Transverse colon (tissue), 4 donors: ENCODE data around the gene LRRN1. TPM values are rescaled to one million over a fixed set of nuclear protein-coding genes. Genes with fewer than 3 reads are reported as not detected.

Experiments
- DNase-seq: peaks from one replicate; pipeline ENCODE4 v3.0.0-alpha.2; 2019
- H3K27ac ChIP-seq, 4 donors: fragments of 200-600 bp; sonication (generic); 2 replicates each; pipeline ENCODE4 v1.5.1; 2016 to 2018; ENCODE audit warnings: inconsistent platforms in 4 of 4
- H3K27me3 ChIP-seq: fragments of 200-600 bp; sonication (generic); 2 replicates; pipeline ENCODE4 v1.5.1; 2017; ENCODE audit warnings: inconsistent platforms
- H3K36me3 ChIP-seq, 4 donors: fragments of 200-600 bp; sonication (generic); 2 replicates each; pipeline ENCODE4 v1.5.1; 2017 to 2019; ENCODE audit warnings: inconsistent platforms in 4 of 4
- H3K4me1 ChIP-seq, 4 donors: fragments of 200-600 bp; sonication (generic); 2 replicates each; pipeline ENCODE4 v1.5.1; 2017 to 2020; ENCODE audit warnings: inconsistent platforms in 4 of 4
- H3K4me3 ChIP-seq, 4 donors: fragments of 200-600 bp; sonication (generic); 1 replicate in 1 of 4; 2 replicates in 3 of 4; pipeline versions ENCODE4 v1.5.1 to v1.6.1; 2017 to 2019; ENCODE audit warnings: inconsistent platforms in 4 of 4
- H3K9me3 ChIP-seq, 2 donors: fragments of 200-600 bp; sonication (generic); 2 replicates each; pipeline ENCODE4 v1.5.1; 2017 to 2019; ENCODE audit warnings: inconsistent platforms in 2 of 2
- CTCF ChIP-seq, 5 experiments: fragments of 200-600 bp in 3 of 5; fragments of 450-650 bp in 2 of 5; sonication (generic) in 3 of 5; IDR thresholded peaks; 1 replicate in 2 of 5; 2 replicates in 3 of 5; pipeline ENCODE4 v1.5.1; 2016 to 2017; ENCODE audit warnings: antibody characterized with exemption in 5 of 5, inconsistent platforms in 3 of 5, mild to moderate bottlenecking in 2 of 5, moderate library complexity in 1 of 5
- EP300 ChIP-seq: sonication (generic); formaldehyde crosslinking; IDR thresholded peaks from one replicate; pipeline ENCODE4 v1.6.1; 2017; ENCODE audit warnings: antibody characterized with exemption, low read depth
- POLR2A ChIP-seq: fragments of 450-650 bp; IDR thresholded peaks from one replicate; pipeline ENCODE4 v1.6.1; 2016; ENCODE audit warnings: antibody characterized with exemption, mild to moderate bottlenecking, moderate library complexity
- POLR2AphosphoS5 ChIP-seq, 3 donors: sonication (generic); formaldehyde crosslinking; IDR thresholded peaks; one replicate each; pipeline ENCODE4 v1.6.1; 2016; ENCODE audit warnings: antibody characterized with exemption in 3 of 3
- WGBS, 2 donors: methylation state at CpG; one replicate each; pipeline ENCODE4 v1.1.5; 2018; ENCODE audit warnings: low coverage in 1 of 2; 5-methylcytosine and 5-hydroxymethylcytosine counted together
- in situ Hi-C, 4 donors: fragments of 200-750 bp; cut with MboI; loops; one replicate each; pipeline versions ENCODE4 v1.15.0 to v1.15.1; 2017; ENCODE audit warnings: low sequenced_read_pairs in 3 of 4, low pct_ligation_motif_present in 1 of 4, low pct_unique_long_range_greater_than_20kb in 1 of 4
- intact Hi-C: fragments of 100-400 bp; cut with DNase I; formaldehyde crosslinking; loops from one replicate; pipeline ENCODE4 v1.15.1; 2023; ENCODE audit warnings: low total_unique reads
- total RNA-seq, 4 donors: library from RNA; depleted of rRNA; stranded (reverse); fragments of >200 nt; gene quantifications; one replicate each; pipeline ENCODE4 v1.1.0, GENCODE V29; 2016

The LRRN1 gene
- total RNA-seq, result under 1 TPM in 2 of 4 donors, not detected in 2; 0.32 to 0.55 TPM

- Histone ChIP-seq H3K9me3 (no peaks in the 10 kb centered on the region), H3K36me3 (no peaks in the 10 kb centered on the region), H3K4me1 (peaks cover 0 to 27% (median 19%) of the 10 kb centered on the region in 4 donors), H3K27ac (peak within 1 kb of the TSS in 2 of 4 donors; percentile 27 to 34), H3K4me3 (peak within 1 kb of the TSS; percentile 7 to 54 (median 44)), H3K27me3 (peaks cover 74% of the 10 kb centered on the region)
- no peak for TF ChIP-seq POLR2A
- no peak for TF ChIP-seq CTCF (IDR thresholded peaks at IDR 0.05)
- TF ChIP-seq EP300, result no peak
- peak in 1 of 3 donors; percentile 26 for TF ChIP-seq POLR2AphosphoS5 (IDR thresholded peaks at IDR 0.05)
- DNase-seq, result peak; percentile 48
- in situ Hi-C loops, result no loop called here
- intact Hi-C loops, result no loop called here
- 1% methylated on average over 64 of the region's 102 CpGs; no CpG with 5 or more reads in 1 of the 2 donors for WGBS, 2 donors
Observed at GRCh38 chr3:3799173-3800079, at the start of gene LRRN1. TSS of gene LRRN1 (plus strand) at chr3:3799431. CDS start at chr3:3844642, 45,211 bp downstream.

DNA sequence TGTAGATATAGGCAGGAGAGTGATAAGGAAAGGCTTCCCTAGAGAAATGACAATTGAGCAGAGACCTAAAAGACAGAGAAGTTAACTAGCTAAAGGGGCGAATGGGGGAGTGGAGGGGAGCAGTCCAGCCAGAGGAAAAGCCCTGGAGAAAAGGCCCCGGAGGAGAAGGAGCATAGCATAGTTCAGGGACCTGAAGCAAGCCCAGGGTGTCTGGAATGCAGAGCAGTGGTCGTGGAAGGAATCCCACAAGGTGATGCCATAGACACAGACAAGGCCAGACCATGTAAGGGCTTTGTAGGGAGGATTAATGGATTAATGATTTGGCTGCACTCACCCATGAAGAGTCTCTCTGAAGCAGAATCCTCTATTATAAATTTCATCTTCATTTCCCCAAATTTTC lies 45.8 kb upstream of the LRRN1 start:
- 57% methylated on average over 3 of the region's 3 CpGs; no CpG with 5 or more reads in 1 of the 2 donors for WGBS, 2 donors
- in situ Hi-C loops, result no loop called here
- H3K9me3 ChIP-seq, result no peaks in the 10 kb centered on the region

DNA sequence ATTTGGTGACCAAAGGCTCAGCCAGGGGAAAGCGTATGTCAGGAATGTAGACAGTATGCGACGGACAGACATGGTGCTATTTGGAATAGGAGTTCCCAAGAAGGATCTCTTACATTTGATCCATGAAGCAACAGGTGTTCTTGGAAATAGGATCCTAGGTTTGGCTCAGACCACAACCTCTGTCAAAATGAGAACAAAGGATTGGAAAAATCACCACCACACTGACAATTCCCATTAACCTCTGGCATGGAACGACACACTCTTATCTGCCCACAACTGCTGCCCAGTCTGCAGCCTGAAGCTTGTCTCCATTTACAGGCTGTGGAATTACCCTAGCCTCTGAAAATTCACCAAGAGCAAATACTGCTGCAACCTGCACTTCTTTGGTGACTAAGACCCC lies 33.6 kb upstream of the LRRN1 start:
- TF ChIP-seq EP300 (no peak), POLR2AphosphoS5 (IDR thresholded peaks at IDR 0.05) (no peak), POLR2A (no peak), CTCF (IDR thresholded peaks at IDR 0.05) (no peak)
- in situ Hi-C loops (no loop called here), intact Hi-C loops (no loop called here)
- 91 to 100% methylated on average over 3 to 4 of the region's 4 CpGs for WGBS, 2 donors
- Histone ChIP-seq H3K36me3 (no peaks in the 10 kb centered on the region), H3K27ac (no peak overlapping the region), H3K9me3 (no peaks in the 10 kb centered on the region), H3K4me1 (no peaks in the 10 kb centered on the region), H3K27me3 (no peaks in the 10 kb centered on the region), H3K4me3 (no peak overlapping the region)
- DNase-seq, result no peak

More for the DNA sequence above, 45.8 kb upstream of the LRRN1 start:
- no peak for DNase-seq
- no peaks in the 10 kb centered on the region for H3K27me3 ChIP-seq
- H3K4me1 ChIP-seq, result no peaks in the 10 kb centered on the region
- intact Hi-C loops, result no loop called here
- no peak overlapping the region for H3K27ac ChIP-seq
- H3K4me3 ChIP-seq, result no peak overlapping the region
- TF ChIP-seq EP300 (no peak), CTCF (IDR thresholded peaks at IDR 0.05) (no peak), POLR2AphosphoS5 (IDR thresholded peaks at IDR 0.05) (no peak), POLR2A (no peak)
- no peaks in the 10 kb centered on the region for H3K36me3 ChIP-seq

GRCh38 chr3:3766140-3766539 lies 33.1 kb upstream of the LRRN1 start:
- in situ Hi-C loops, result no loop called here
- H3K9me3 ChIP-seq, result no peaks in the 10 kb centered on the region
- 29 to 32% methylated on average over 1 of the region's 1 CpG for WGBS, 2 donors
- H3K4me1 ChIP-seq, result no peaks in the 10 kb centered on the region
- no peak for TF ChIP-seq POLR2A
- no peak for TF ChIP-seq EP300
- TF ChIP-seq POLR2AphosphoS5 (IDR thresholded peaks at IDR 0.05), result no peak
- TF ChIP-seq CTCF (IDR thresholded peaks at IDR 0.05), result no peak
- H3K4me3 ChIP-seq, result no peak overlapping the region
- no peak overlapping the region for H3K27ac ChIP-seq
- intact Hi-C loops, result no loop called here
- no peaks in the 10 kb centered on the region for H3K36me3 ChIP-seq
- H3K27me3 ChIP-seq, result no peaks in the 10 kb centered on the region
- no peak for DNase-seq
